ENCODE measurements around the gene PPP2R2C. TPM values are rescaled to one million over a fixed set of nuclear protein-coding genes. Genes with fewer than 3 reads are reported as not detected.

PPP2R2C gene
- total and polyA plus RNA-seq, 10 of the 15 experiments (the other 5 are each of a cell fraction or from before 2014, with no cell fraction given): 0.13 to 0.15 TPM; not detected in 8

- no peak overlapping the region for H3K9ac ChIP-seq (ENCODE audit: control insufficient read depth, insufficient read depth, low read length)
- H3K9me3 ChIP-seq (replicated peaks; ENCODE audit: control insufficient read depth, insufficient read depth, low read length): no peaks in the 10 kb centered on the region; the same call in 2 of the 3 replicates
- ChIA-PET POLR2A (no interaction called here), CTCF (no interaction called here), SMC1A (ENCODE audit: uncharacterized antibody, unreplicated experiment) (no interaction called here), RAD21 (ENCODE audit: unreplicated experiment) (no interaction called here)
- BruUV-seq (replicated peaks): no TSS peak
- H2AFZ ChIP-seq (ENCODE audit: control insufficient read depth, low read depth, low read length): no peak overlapping the region
- no peaks in the 10 kb centered on the region for H3K79me2 ChIP-seq (ENCODE audit: control insufficient read depth, insufficient read depth, low read length)
- in situ Hi-C loops (cut with MboI) (no loop called here), intact Hi-C loops (cut with micrococcal nuclease; ENCODE audit: unreplicated experiment) (no loop called here)
- no peaks in the 10 kb centered on the region for H3K36me3 ChIP-seq (ENCODE audit: control insufficient read depth in 2 of 2, insufficient read depth in 2 of 2, low read length in 1 of 2)
- WGBS (ENCODE audit: insufficient coverage, insufficient replicate concordance, low lambda C conversion rate, missing lambda C conversion rate): 19% methylated on average over 9 of the region's 9 CpGs
- TF ChIP-seq CBX5 (IDR thresholded peaks at IDR 0.05; ENCODE audit: low read depth): no peak
- no peak for TF ChIP-seq RAD51 (IDR thresholded peaks at IDR 0.05)
- no peak for TF ChIP-seq PKNOX1 (IDR thresholded peaks at IDR 0.05)
- no peak for TF ChIP-seq USF2 (IDR thresholded peaks at IDR 0.05; ENCODE audit: borderline replicate concordance, low read depth, low read length)
- TF ChIP-seq CREM (IDR thresholded peaks at IDR 0.05; ENCODE audit: low read depth): no peak
- no peak for TF ChIP-seq E2F4 (IDR thresholded peaks at IDR 0.05; ENCODE audit: low read depth, low read length)
- no peak for TF ChIP-seq PAX8 (IDR thresholded peaks at IDR 0.05)
- no peak for TF ChIP-seq RB1 (IDR thresholded peaks at IDR 0.05; ENCODE audit: borderline replicate concordance)
- no peak for TF ChIP-seq JUNB (IDR thresholded peaks at IDR 0.05)
- TF ChIP-seq NFYA (IDR thresholded peaks at IDR 0.05; ENCODE audit: borderline replicate concordance, low read depth, low read length): no peak
- TF ChIP-seq MYB (IDR thresholded peaks at IDR 0.05; ENCODE audit: borderline replicate concordance, low read depth, low read length): no peak
- no peak for TF ChIP-seq CHD4 (IDR thresholded peaks at IDR 0.05)
- TF ChIP-seq YY1 (IDR thresholded peaks at IDR 0.05; ENCODE audit: low read depth, low read length): no peak
- no peak for TF ChIP-seq ZBTB40 (IDR thresholded peaks at IDR 0.05; ENCODE audit: borderline replicate concordance)
- no peak for TF ChIP-seq MEF2B (IDR thresholded peaks at IDR 0.05; ENCODE audit: partially characterized antibody, poor library complexity, severe bottlenecking)
- no peaks in the 10 kb centered on the region for H4K20me1 ChIP-seq (ENCODE audit: control insufficient read depth, insufficient read depth)
- no peak for DNase-seq (ENCODE audit: low read depth, low spot score)
- H3K4me3 ChIP-seq: no peak overlapping the region
- H3K4me2 ChIP-seq (ENCODE audit: control insufficient read depth, insufficient read depth): no peak overlapping the region
- no peaks in the 10 kb centered on the region; a peak in 2 of 4 replicates for H3K27me3 ChIP-seq (replicated peaks in 1 of 2; ENCODE audit: control insufficient read depth in 2 of 2, insufficient read depth in 2 of 2, low read length in 1 of 2)
- FAIRE-seq: no peak
- no peak for ATAC-seq
- H3K4me1 ChIP-seq (ENCODE audit: control insufficient read depth, insufficient read depth, low read length): no peaks in the 10 kb centered on the region
- H3K27ac ChIP-seq (ENCODE audit: control insufficient read depth, insufficient read depth): no peak overlapping the region
Observed at GRCh38 chr4:6418193-6418755, 54.1 kb downstream of the PPP2R2C start.

All from GM12878 (cell line).